ENCODE data around the gene MAN1C1. TPM values are rescaled to one million over a fixed set of nuclear protein-coding genes. Genes with fewer than 3 reads are reported as not detected.

MAN1C1 gene
- total and polyA plus RNA-seq, 9 of the 15 experiments (the other 6 are each of a cell fraction or from before 2014, with no cell fraction given) = 0.04 to 0.44 (median 0.10) TPM; not detected in 3

DNA sequence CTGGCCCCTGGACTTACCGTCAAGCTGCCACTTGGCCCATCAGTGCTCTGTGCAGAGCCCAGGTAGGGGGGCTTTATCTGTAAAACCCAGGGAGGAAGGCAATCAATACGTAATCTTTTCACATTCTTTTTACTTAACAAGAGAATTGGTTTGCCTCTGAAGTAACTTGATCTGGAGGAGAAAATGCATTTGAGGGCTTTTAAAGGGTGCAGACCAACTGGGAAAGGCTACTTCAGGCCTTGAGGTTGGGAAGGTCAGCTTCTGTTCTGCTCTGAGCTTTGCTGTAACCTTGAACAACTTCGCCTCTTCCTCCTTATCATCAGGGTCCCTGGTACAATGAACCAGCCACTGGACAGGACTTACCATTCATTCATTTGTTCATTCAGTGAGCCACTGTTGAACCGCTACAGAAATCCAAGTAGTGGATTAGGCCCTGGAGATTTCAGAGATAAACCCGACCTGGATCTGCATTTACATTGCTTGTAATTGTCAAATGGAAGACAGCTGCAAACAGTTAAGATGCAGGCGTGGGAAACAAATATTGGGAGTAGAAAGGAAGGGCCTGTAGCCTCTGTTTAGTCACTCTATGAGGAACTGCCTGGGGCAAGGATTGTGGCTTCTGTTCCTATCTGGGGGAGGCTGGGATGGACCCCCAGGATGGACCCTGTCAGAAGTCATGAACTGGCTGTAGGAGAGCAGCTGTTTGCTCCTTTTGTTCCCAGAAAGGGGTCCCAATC is 90.9 kb downstream of the MAN1C1 start (continued):
- TF ChIP-seq, protein P1, sequence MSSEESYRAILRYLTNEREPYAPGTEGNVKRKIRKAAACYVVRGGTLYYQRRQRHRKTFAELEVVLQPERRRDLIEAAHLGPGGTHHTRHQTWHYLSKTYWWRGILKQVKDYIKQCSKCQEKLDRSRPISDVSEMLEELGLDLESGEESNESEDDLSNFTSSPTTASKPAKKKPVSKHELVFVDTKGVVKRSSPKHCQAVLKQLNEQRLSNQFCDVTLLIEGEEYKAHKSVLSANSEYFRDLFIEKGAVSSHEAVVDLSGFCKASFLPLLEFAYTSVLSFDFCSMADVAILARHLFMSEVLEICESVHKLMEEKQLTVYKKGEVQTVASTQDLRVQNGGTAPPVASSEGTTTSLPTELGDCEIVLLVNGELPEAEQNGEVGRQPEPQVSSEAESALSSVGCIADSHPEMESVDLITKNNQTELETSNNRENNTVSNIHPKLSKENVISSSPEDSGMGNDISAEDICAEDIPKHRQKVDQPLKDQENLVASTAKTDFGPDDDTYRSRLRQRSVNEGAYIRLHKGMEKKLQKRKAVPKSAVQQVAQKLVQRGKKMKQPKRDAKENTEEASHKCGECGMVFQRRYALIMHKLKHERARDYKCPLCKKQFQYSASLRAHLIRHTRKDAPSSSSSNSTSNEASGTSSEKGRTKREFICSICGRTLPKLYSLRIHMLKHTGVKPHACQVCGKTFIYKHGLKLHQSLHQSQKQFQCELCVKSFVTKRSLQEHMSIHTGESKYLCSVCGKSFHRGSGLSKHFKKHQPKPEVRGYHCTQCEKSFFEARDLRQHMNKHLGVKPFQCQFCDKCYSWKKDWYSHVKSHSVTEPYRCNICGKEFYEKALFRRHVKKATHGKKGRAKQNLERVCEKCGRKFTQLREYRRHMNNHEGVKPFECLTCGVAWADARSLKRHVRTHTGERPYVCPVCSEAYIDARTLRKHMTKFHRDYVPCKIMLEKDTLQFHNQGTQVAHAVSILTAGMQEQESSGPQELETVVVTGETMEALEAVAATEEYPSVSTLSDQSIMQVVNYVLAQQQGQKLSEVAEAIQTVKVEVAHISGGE (CRISPR knock-in tag; IDR thresholded peaks at IDR 0.05) = 0 out of 6 replicates have a peak, but pooled peaks of 1 of the 3 experiments have one; percentile 8
- TF ChIP-seq, protein P2, sequence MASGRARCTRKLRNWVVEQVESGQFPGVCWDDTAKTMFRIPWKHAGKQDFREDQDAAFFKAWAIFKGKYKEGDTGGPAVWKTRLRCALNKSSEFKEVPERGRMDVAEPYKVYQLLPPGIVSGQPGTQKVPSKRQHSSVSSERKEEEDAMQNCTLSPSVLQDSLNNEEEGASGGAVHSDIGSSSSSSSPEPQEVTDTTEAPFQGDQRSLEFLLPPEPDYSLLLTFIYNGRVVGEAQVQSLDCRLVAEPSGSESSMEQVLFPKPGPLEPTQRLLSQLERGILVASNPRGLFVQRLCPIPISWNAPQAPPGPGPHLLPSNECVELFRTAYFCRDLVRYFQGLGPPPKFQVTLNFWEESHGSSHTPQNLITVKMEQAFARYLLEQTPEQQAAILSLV (tag; IDR thresholded peaks at IDR 0.05) = no peak
- TF ChIP-seq OTX1 (CRISPR knock-in tag; IDR thresholded peaks at IDR 0.05) = 0 out of 2 replicates have a peak, but pooled peaks have one; percentile 62
